22Rv1 (cell line): Measurements from ENCODE around the gene WWOX.

Source experiments
- ZFX ChIP-seq: fragments of 450-650 bp; IDR thresholded peaks from 2 replicates; pipeline ENCODE4 v1.6.1; 2017; ENCODE audit warnings: antibody characterized with exemption, borderline replicate concordance
- TF ChIP-seq, protein P1 (sequence below): fragments of 450-650 bp; IDR thresholded peaks from 2 replicates; pipeline ENCODE4 v1.5.1; 2017; ENCODE audit warnings: mild to moderate bottlenecking

- TF ChIP-seq, protein P1, sequence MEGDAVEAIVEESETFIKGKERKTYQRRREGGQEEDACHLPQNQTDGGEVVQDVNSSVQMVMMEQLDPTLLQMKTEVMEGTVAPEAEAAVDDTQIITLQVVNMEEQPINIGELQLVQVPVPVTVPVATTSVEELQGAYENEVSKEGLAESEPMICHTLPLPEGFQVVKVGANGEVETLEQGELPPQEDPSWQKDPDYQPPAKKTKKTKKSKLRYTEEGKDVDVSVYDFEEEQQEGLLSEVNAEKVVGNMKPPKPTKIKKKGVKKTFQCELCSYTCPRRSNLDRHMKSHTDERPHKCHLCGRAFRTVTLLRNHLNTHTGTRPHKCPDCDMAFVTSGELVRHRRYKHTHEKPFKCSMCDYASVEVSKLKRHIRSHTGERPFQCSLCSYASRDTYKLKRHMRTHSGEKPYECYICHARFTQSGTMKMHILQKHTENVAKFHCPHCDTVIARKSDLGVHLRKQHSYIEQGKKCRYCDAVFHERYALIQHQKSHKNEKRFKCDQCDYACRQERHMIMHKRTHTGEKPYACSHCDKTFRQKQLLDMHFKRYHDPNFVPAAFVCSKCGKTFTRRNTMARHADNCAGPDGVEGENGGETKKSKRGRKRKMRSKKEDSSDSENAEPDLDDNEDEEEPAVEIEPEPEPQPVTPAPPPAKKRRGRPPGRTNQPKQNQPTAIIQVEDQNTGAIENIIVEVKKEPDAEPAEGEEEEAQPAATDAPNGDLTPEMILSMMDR = no peak
- TF ChIP-seq ZFX = no peak
Measured at GRCh38 chr16:78485188-78485916, 385.9 kb downstream of the WWOX start.
